Peyer's patch (tissue), 4 donors: ENCODE data around the gene ARNT2.

Source experiments
- POLR2A ChIP-seq, 2 donors: fragments of 450-650 bp; IDR thresholded peaks; one replicate each; pipeline ENCODE4 v1.5.1; 2017; ENCODE audit warnings: antibody characterized with exemption in 2 of 2, mild to moderate bottlenecking in 2 of 2, moderate library complexity in 2 of 2
- TF ChIP-seq, protein P1 (sequence below), 6 experiments: fragments of 450-650 bp in 4 of 6; fragments of 200-600 bp in 2 of 6; sonication (generic) in 1 of 6; IDR thresholded peaks; one replicate each; pipeline ENCODE4 v1.5.1; 2017 to 2019; ENCODE audit warnings: antibody characterized with exemption in 6 of 6, mild to moderate bottlenecking in 3 of 6, moderate library complexity in 1 of 6

DNA sequence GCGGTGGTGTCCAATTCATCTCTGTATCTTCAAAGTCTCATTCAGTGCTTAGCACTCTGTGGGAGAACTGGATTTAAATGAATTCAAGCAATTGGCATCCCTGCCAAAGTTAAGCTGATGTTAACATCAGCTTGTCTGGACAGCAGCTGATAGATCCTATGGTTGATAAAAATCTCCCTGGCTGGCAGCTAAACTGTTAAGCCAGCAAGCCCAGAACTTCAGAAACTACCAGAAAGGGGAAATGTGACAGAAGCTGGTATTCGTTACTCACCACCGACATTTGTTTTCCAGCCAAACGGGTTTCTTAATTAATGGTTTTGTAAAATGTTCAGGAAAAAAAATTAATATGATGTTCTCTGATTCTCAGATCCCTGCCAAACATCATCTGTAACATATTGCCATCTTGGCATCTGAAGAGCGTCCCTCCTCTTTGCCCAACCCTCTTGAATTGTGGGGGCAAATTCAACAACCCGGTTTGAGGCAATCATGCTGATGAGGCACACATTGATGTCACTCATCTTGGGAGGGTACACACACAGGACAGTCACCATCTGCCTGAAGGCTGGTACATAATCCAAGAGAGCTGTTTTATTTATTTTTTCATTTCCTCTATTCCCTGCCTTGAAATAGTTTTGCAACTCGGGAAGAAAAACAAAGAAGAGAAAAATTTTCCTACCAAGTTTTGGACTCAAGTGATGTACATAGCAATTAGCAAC, 214.7 kb downstream of the ARNT2 start:
- TF ChIP-seq, protein P1, sequence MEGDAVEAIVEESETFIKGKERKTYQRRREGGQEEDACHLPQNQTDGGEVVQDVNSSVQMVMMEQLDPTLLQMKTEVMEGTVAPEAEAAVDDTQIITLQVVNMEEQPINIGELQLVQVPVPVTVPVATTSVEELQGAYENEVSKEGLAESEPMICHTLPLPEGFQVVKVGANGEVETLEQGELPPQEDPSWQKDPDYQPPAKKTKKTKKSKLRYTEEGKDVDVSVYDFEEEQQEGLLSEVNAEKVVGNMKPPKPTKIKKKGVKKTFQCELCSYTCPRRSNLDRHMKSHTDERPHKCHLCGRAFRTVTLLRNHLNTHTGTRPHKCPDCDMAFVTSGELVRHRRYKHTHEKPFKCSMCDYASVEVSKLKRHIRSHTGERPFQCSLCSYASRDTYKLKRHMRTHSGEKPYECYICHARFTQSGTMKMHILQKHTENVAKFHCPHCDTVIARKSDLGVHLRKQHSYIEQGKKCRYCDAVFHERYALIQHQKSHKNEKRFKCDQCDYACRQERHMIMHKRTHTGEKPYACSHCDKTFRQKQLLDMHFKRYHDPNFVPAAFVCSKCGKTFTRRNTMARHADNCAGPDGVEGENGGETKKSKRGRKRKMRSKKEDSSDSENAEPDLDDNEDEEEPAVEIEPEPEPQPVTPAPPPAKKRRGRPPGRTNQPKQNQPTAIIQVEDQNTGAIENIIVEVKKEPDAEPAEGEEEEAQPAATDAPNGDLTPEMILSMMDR (IDR thresholded peaks at IDR 0.05): no peak
- TF ChIP-seq POLR2A (IDR thresholded peaks at IDR 0.05): no peak
